ENCODE results near the gene TCF7L1. TPM values are rescaled to one million over a fixed set of nuclear protein-coding genes. Genes with fewer than 3 reads are reported as not detected.
"Not testable (repeated sequence)": the region's sequence is repeated elsewhere in the genome, so short reads cannot be mapped to it uniquely, and the experiment has no call there.

The TCF7L1 gene
- total and polyA plus RNA-seq, 4 donors, result 12.3 to 21.5 (median 13.8) TPM

- ATAC-seq (ENCODE audit: insufficient read depth, low FRiP score), result no peak
- H3K36me3 ChIP-seq (ENCODE audit: control insufficient read depth in 4 of 4, insufficient read depth in 4 of 4, low read length in 4 of 4), result peaks cover 0 to 30% (median 9%) of the 10 kb centered on the region in 4 donors
- no peaks in the 10 kb centered on the region for H3K4me1 ChIP-seq (ENCODE audit: control insufficient read depth in 5 of 5, insufficient read depth in 5 of 5, low read length in 5 of 5)
- H3K4me3 ChIP-seq, result no peak overlapping the region
- no peak for TF ChIP-seq CTCF (IDR thresholded peaks at IDR 0.05; ENCODE audit: control extremely low read depth, extremely low read depth)
- H3K9me3 ChIP-seq (ENCODE audit: control insufficient read depth in 4 of 4, insufficient read depth in 3 of 4, low read length in 3 of 4), result no peaks in the 10 kb centered on the region
- no peaks in the 10 kb centered on the region for H3K27me3 ChIP-seq (ENCODE audit: control insufficient read depth in 3 of 3, insufficient read depth in 3 of 3, low read length in 2 of 3)
- no peak for DNase-seq
- no peak overlapping the region for H3K27ac ChIP-seq (ENCODE audit: low read depth in 1 of 2, low read length in 1 of 2)
- no peak overlapping the region for H3K9ac ChIP-seq (ENCODE audit: insufficient read depth in 1 of 2, low read length in 2 of 2)
- WGBS, 2 donors, result 93 to 95% methylated on average over 30 of the region's 30 CpGs
Observed at GRCh38 chr2:85341269-85342029, 208.3 kb downstream of the TCF7L1 start.

GRCh38 chr2:85342156-85342555 is 209.0 kb downstream of the TCF7L1 start:
- Histone ChIP-seq H3K27me3 (ENCODE audit: control insufficient read depth in 3 of 3, insufficient read depth in 3 of 3, low read length in 2 of 3) (no peaks in the 10 kb centered on the region), H3K4me1 (ENCODE audit: control insufficient read depth in 5 of 5, insufficient read depth in 5 of 5, low read length in 5 of 5) (no peaks in the 10 kb centered on the region), H3K27ac (ENCODE audit: low read depth in 1 of 2, low read length in 1 of 2) (no peak overlapping the region), H3K9me3 (ENCODE audit: control insufficient read depth in 4 of 4, insufficient read depth in 3 of 4, low read length in 3 of 4) (no peaks in the 10 kb centered on the region), H3K4me3 (no peak overlapping the region), H3K36me3 (ENCODE audit: control insufficient read depth in 4 of 4, insufficient read depth in 4 of 4, low read length in 4 of 4) (peaks cover 0 to 34% (median 12%) of the 10 kb centered on the region in 4 donors), H3K9ac (ENCODE audit: insufficient read depth in 1 of 2, low read length in 2 of 2) (no peak overlapping the region)
- DNase-seq (no peak), ATAC-seq (ENCODE audit: insufficient read depth, low FRiP score) (no peak)
- TF ChIP-seq CTCF (IDR thresholded peaks at IDR 0.05; ENCODE audit: control extremely low read depth, extremely low read depth), result no peak
- 89 to 97% methylated on average over 3 of the region's 3 CpGs for WGBS, 2 donors

- not testable (repeated sequence) for DNase-seq; H3K27ac ChIP-seq (ENCODE audit: low read depth in 1 of 2, low read length in 1 of 2); H3K4me1 ChIP-seq (ENCODE audit: control insufficient read depth in 5 of 5, insufficient read depth in 5 of 5, low read length in 5 of 5); H3K27me3 ChIP-seq (ENCODE audit: control insufficient read depth in 3 of 3, insufficient read depth in 3 of 3, low read length in 2 of 3); ATAC-seq (ENCODE audit: insufficient read depth, low FRiP score); H3K9ac ChIP-seq (ENCODE audit: insufficient read depth in 1 of 2, low read length in 2 of 2); H3K4me3 ChIP-seq; H3K9me3 ChIP-seq (ENCODE audit: control insufficient read depth in 4 of 4, insufficient read depth in 3 of 4, low read length in 3 of 4)
- WGBS, 2 donors, result 93% methylated on average over 10 of the region's 10 CpGs
- peaks cover 0 to 34% (median 14%) of the 10 kb centered on the region in 4 donors for H3K36me3 ChIP-seq (ENCODE audit: control insufficient read depth in 4 of 4, insufficient read depth in 4 of 4, low read length in 4 of 4)
Observed at GRCh38 chr2:85343207-85343895, 210.2 kb downstream of the TCF7L1 start.

- H3K36me3 ChIP-seq (ENCODE audit: control insufficient read depth in 4 of 4, insufficient read depth in 4 of 4, low read length in 4 of 4), result peaks cover 0 to 38% (median 16%) of the 10 kb centered on the region in 4 donors
- no peak overlapping the region for H3K9ac ChIP-seq (ENCODE audit: insufficient read depth in 1 of 2, low read length in 2 of 2)
- H3K27me3 ChIP-seq (ENCODE audit: control insufficient read depth in 3 of 3, insufficient read depth in 3 of 3, low read length in 2 of 3), result no peaks in the 10 kb centered on the region
- ATAC-seq (ENCODE audit: insufficient read depth, low FRiP score), result no peak
- H3K27ac ChIP-seq (ENCODE audit: low read depth in 1 of 2, low read length in 1 of 2), result no peak overlapping the region
- H3K4me1 ChIP-seq (ENCODE audit: control insufficient read depth in 5 of 5, insufficient read depth in 5 of 5, low read length in 5 of 5), result no peaks in the 10 kb centered on the region
- DNase-seq, result no peak
- 90 to 91% methylated on average over 14 of the region's 14 CpGs for WGBS, 2 donors
- no peak overlapping the region for H3K4me3 ChIP-seq
- H3K9me3 ChIP-seq (ENCODE audit: control insufficient read depth in 4 of 4, insufficient read depth in 3 of 4, low read length in 3 of 4), result no peaks in the 10 kb centered on the region
- no peak for TF ChIP-seq CTCF (IDR thresholded peaks at IDR 0.05; ENCODE audit: control extremely low read depth, extremely low read depth)
Observed at GRCh38 chr2:85344356-85344954, 211.3 kb downstream of the TCF7L1 start.
